Hematopoietic multipotent progenitor cell treated with erythropoietin and hydrocortisone succinate and interleukin-3 and kit ligand, for 8 days (in vitro differentiated cells): ENCODE measurements around the gene PHLDB1.

Experiments
- DNase-seq: peaks from one replicate; pipeline ENCODE4 v3.0.0-alpha.2; 2015

Gene PHLDB1

GRCh38 chr11:118690553-118691304 is 83.3 kb downstream of the PHLDB1 start:
- DNase-seq: no peak

GRCh38 chr11:118691926-118692830 is 84.8 kb downstream of the PHLDB1 start:
- no peak for DNase-seq

GRCh38 chr11:118694185-118694584 is 86.8 kb downstream of the PHLDB1 start:
- DNase-seq: no peak

- DNase-seq: no peak
Observed at GRCh38 chr11:118694771-118695170, 87.4 kb downstream of the PHLDB1 start.

GRCh38 chr11:118696673-118697226 is 89.3 kb downstream of the PHLDB1 start:
- DNase-seq: no peak

GRCh38 chr11:118697346-118697745 is 89.9 kb downstream of the PHLDB1 start:
- no peak for DNase-seq

GRCh38 chr11:118699506-118700220 is 92.2 kb downstream of the PHLDB1 start:
- no peak for DNase-seq

- peak; percentile 27 for DNase-seq
Observed at GRCh38 chr11:118703563-118704106, 96.2 kb downstream of the PHLDB1 start.

GRCh38 chr11:118705111-118705741 is 97.8 kb downstream of the PHLDB1 start:
- peak; percentile 67 for DNase-seq

GRCh38 chr11:118705791-118706545 is 98.6 kb downstream of the PHLDB1 start:
- no peak for DNase-seq

GRCh38 chr11:118706546-118706825 is 99.1 kb downstream of the PHLDB1 start:
- no peak for DNase-seq
